OCI-M2 (cell line): ENCODE measurements around the gene MYO7A.

Experiments used
- DNase-seq: peaks from one replicate; lab custom pipeline; 2025; ENCODE audit not compliant: unreplicated experiment; lab: John Stamatoyannopoulos, UW

Gene MYO7A

DNA sequence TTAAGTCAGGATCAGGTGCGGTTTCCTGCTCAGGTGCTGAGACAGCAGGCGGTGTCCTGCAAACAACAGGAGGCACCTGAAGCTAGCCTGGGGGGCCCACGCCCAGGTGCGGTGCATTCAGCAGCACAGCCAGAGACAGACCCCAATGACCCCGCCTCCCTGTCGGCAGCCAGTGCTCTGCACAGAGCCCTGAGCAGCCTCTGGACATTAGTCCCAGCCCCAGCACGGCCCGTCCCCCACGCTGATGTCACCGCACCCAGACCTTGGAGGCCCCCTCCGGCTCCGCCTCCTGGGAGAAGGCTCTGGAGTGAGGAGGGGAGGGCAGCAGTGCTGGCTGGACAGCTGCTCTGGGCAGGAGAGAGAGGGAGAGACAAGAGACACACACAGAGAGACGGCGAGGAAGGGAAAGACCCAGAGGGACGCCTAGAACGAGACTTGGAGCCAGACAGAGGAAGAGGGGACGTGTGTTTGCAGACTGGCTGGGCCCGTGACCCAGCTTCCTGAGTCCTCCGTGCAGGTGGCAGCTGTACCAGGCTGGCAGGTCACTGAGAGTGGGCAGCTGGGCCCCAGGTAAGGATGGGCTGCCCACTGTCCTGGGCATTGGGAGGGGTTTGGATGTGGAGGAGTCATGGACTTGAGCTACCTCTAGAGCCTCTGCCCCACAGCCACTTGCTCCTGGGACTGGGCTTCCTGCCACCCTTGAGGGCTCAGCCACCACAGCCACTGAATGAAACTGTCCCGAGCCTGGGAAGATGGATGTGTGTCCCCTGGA is at the start of gene MYO7A:
Gene MYO7A, plus strand, starts transcription at position 327 of the 772 bp plus-strand sequence. CDS start 2,389 bp downstream, outside the sequence.
- DNase-seq: no peak

DNA sequence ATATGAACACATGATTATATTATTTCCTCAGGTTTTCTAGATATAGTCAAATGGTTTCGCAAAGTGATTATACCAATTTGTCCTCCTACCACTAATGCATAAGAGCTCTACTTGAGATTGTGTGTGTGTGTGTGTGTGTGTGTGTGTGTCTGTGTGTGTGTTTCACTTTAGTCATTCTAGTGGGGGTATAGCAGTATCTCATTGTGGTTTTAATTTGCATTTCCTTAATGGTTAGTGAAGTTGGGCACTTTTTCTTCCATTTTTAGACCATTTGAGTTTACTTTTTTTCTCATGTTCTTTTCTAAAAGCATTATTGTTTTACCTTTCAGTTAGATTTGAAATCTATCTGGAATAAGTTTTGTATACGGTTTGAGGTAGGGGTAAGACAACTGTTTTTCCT is 48.4 kb upstream of the MYO7A start:
- no peak for DNase-seq

DNA sequence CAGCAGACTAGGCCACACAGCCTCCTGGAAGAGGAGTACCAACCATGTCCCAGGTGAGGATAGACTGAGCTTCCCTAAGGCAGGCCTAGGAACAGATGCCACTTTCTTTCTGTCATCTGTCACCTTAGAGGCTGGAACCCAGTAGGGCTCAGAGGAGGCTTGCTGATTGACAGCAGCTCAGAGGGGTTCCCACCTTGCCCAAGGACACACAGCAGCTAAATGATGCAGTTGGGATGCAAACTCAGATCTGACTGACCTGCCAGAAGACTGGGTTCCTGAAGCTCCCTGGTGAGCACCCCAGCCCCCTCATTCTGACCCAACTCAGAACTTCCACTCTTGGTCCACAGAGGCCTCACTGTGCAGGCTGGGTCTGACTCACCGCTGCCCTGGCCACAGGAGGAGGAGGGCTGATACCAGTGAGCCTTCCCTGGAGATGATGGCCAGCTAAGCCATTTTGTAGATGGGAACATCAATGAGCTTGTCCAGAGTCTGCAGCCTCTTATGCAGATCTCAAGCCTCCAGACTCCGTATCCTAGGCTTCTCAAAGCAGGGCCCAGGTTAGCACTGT is 47.3 kb upstream of the MYO7A start:
- no peak for DNase-seq

DNA sequence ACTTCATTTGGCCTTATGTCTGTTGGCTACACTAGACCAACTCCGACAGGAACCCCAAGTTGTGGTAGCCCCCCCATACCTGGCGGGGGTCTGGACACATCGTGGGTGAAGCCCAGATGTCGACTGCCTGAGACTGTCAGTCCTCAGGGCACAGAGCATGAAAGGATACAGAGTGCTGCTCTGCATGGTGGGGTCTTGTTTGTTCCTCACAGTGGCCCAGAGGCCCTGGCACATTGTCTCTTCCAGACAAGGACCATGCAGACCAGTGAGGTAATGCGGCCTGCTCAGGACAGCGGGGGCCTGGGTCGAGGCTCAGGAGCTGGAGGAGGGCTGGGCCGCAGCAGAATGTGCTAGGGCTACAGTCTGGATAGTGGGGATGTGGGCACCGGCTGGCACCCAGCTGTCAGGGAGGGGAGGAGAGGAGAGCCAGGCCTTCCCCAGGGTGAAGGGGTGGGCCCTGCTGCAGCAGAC is 46.6 kb upstream of the MYO7A start:
- DNase-seq: no peak

DNA sequence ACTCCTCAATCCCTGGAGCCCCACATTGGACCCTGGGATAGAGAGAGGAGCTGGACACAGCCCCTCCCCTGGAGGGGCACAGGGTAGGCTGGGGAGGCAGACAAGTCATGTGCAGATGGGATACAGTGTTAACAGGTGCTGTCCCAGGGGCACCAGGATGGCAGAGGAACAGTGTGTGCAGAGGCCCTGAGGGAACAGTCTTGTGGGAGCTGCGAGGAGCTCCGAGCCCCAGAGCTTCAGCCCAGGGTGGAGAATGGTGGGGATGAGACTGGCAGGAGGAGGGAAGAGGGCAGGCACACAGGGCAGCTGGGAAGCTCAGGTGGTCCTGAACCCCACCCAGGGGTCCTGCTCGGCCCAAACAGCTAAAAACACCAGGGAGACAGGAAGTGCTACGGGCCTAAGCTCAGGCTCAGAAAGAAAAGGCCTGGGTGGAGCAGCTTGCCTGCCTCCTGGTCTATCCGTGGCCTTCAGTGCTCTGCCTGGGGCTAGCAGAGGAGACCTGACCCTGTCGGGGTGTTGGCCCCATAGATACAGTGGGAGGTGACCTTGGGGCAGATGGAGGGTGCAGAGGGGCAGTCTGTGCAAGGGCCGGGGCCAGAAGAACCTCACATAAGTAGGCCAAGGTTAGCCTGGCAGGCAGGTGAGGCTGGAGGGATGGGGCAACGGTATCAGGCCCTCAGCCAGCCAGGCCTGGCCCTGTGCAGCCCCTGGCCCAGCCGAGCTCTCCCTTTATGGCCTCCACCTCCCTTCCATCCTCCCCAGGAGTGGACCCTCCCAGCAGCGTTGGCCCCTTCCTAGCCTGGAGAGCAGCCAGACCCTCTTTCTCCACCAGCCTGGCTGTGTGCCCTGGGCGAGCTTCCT is 45.8 kb upstream of the MYO7A start:
- DNase-seq: no peak

DNA sequence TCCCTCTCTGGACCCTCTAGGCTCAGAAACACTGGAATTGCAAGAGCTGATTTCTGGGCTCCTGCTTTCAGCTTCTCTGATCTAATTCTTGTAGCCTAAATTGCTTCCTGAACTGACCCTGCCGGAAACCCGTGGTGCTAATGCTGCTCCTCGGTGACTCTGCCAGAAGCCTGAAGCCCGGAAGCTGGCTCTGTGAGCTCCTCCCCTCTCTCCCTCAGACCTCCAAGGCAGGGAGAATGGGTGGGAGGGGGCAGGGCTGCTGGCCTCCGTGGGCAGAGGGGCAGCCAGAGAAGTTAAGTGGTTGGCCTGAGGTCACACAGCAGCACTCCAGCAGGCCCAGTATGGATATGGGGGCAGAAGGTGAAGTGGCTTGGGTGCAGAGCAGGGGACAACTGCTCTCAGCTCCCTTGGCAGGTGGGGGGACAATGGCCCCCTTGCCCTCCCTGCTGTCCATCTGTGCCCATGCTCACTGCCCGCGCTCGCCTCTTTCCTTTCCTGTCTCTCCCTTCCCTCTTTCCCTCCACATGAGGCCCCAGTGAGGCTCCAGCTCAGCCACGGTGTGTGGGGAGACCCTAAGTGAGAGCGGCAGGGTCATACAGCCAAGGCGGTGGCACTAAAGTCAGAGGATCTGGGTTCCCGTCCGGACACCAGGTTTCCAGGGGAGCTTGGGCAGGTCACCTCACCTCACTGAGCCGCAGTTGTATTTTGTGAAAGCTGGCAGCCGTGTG is 45.0 kb upstream of the MYO7A start:
- no peak for DNase-seq

DNA sequence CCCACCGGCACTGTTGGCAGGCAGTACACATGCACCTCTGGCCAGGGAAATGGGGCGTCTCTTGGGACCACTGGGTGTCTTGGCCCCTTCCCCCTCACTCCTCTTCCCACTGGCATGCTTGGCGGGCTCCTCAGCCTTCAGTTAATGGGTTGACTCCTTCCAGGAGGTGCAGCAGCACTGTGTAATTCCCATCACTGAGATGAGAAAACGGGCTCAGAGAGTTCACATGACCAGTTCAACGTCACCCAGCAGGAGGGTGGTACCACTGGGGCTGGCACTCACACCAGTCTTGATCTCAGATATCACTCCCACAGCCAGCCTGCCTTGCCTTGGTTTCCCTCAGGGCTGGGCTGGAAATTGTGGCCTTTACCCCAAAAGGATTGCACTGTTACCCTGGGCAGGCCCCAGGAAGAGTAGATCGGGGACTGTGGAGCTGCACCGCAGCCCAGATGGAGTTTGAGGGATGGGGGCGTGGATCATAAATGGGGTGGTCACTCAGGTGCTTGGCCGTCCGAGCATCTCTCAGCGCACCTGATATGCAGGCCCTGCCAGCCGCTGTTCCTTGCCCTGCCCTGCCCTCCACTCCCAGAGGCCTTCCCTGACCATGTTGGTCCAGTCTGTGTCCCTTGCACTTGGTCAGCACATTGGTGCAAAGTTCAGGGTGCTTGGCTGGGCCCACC is 44.3 kb upstream of the MYO7A start:
- DNase-seq: no peak

DNA sequence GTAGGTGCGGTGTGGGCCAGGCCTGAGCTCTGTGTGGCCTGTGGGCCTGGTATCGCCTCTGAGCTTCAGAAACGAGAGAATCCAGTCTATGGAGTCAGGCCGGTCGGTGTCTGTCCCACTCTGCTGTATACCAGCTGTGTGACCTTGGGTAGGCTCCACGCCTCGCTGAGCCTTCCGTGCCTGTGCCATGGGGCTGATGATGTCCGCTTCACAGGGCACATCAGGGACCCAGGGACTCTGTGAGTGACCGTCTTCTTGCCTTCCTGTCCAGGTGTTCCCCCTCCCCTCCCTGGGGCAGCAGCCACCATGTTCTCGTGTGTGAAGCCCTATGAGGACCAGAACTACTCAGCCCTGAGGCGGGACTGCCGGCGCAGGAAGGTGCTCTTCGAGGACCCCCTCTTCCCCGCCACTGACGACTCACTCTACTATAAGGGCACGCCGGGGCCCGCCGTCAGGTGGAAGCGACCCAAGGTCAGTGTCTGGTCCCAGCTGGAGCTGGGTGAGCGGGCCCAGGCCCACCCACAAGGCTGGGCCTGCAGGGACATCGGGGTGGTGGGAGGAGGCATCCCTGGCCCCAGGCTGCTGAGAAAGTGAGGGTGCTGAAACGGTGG is 43.4 kb upstream of the MYO7A start:
- no peak for DNase-seq

DNA sequence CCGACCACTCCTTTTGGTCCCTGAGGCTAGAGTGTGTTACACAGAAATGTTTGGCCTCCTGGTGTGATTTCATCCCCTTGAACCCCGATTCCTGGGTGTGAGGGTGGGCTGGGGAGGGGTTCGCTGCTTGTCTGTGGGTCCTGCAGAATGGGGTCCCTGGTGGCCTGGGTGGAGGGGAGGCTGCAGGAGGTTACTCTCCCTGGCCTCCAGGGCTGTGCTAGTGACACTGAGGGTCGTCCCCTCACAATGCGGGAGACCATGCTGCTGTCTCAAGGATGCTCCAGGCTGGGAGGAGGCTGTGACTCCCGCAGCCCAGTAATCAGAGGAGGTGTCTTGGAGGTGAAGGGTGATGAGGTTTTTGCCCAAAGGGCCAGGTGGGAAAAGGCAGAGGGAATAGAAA is 42.4 kb upstream of the MYO7A start:
- DNase-seq: no peak

DNA sequence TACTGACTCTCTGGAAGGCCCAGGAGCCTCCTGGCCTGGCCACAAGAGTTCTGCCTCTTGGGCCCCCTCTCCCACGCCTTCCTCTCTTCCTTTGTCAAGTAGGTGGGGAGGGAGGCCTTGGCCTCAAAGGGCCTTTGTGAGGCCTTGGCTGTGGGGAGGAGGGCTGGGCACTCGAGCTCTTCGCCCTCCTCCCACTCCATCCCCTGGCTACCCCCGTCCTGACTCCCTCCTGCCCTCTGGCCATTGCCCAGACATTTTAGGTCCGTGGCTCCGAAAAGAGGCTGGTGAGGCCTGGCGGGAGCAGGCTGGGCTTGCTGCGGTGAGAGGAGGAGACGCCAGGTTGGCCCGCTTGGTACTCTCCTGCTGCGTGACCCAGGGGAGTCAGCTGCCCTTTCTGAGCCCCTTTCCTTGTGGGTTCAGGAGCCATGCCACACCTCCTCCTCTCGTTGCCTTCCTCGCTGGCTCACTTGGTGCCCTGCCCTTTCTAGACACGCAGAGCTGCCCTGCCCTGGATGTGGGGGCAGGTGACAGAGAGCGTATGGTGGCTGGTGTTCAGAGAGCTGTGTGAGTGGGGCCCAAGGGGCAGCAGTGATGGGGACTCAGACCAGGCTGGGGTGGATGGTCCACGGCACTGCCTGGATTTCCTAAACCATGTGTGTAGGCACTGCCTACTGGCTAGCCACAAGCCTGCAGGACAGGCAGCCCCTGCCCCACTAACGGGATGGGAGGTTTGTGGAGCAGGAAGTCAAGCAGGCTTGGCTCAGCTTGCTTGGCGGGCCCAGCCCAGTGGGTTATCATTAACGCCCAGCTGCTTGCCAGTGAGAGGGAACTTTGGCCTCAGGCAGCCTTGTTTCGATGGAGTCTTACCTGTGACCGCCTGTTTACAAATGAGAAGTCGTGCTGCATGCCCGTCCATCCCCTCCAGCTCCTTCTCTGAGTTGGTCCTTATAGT is 41.2 kb upstream of the MYO7A start:
- DNase-seq: no peak

DNA sequence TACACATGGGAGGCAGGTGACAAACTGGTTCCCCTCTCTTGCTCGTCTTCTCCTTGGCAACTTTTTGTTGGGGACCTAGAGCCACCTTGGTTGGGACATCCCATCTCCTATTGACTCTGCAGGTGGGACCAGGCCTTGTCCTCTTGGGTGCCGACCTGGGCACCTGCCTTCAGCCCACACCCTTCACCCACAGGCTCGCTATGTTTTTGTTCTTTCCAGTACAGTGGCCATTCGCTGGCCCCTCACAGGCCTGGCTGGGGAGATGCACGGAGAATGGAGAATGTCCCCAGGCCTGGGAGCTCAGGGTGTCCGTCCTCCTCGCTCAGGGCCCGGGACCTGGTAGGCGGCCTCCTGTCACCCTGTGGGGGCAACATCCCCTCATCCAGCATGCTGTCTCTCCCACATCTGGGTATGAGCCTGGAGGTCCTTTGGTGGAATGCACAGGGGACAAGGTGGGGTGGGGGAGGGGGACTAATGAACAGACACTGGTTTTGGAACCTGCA is 40.3 kb upstream of the MYO7A start:
- no peak for DNase-seq

DNA sequence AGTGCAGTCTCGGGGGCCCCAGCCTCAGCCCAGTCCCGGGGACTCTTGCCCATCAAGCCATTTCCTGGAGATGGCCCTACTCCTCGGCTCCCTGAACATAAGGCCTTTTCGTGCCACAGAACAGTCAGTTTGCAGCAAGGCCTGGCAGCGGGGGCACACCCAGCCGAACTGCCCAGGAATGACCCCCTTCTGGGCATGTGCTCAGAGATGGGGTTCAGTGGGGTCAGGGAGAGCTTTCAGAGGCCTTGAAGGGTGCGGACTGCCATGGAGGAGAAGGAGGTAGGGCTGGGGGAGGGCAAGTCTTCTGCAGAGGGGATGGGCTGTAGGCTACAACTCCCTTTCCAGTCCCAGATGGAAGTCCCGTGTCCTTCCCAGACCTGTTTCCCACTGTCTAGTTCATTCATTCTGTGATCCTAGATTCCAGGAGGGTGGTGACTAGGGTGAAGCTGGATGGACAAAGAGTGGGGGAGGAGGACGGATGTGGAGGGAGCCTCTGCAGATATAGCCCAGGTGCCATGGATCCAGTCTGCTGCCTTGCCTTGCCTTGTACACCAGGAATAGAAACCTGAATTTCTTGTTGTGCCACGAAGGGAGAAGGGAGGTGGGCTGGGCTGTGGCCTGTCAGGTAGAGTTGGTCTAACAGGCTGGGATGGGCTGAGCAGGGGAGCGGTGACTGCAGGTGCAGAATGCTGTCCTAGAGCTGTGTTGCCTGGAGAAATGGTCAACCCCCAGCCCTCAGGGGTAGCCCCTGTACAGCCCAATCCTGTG is 39.6 kb upstream of the MYO7A start:
- no peak for DNase-seq

DNA sequence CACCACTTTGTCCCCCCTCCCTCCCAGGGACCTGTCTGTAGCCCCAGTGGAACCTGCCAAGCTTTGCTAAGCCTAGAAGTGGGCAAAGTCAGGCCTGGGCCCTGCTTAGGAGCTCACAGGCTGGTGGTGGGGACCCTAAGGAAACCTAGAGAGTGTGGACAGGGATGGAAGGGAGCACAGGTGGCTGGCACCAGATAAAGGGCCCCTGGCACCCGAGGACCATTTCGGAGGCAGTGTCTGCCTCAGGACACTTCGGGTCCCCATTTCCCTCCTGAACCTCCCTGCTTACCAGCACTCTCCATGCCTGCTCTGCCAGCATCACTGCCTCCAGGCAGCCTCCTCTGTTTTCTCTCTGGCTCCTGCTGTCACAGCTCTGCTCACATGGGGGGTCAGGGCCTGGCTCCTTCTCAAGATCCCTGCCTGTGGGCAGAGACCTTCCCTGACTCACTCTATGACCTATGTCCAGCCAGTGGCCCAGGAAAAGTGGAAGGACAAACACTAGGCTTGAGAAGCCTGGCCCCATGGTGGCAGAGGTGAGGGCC is 39.0 kb upstream of the MYO7A start:
- DNase-seq: no peak

DNA sequence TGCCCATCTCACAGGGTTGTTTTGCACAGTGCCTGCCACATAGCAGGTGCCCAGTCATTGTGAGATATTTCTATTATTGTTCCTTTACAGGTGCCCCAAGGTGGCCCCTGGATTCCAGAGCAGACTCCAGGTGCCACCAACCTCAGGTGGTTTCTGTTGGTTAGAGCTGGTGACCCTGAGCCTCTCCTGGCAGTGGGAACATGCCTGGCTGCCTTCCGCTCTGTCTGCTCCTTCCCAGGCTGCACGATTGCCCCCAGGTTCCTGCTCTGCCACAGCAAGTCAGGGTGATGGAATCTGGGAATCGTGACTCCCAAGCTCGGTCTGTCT is 38.0 kb upstream of the MYO7A start:
- no peak for DNase-seq

DNA sequence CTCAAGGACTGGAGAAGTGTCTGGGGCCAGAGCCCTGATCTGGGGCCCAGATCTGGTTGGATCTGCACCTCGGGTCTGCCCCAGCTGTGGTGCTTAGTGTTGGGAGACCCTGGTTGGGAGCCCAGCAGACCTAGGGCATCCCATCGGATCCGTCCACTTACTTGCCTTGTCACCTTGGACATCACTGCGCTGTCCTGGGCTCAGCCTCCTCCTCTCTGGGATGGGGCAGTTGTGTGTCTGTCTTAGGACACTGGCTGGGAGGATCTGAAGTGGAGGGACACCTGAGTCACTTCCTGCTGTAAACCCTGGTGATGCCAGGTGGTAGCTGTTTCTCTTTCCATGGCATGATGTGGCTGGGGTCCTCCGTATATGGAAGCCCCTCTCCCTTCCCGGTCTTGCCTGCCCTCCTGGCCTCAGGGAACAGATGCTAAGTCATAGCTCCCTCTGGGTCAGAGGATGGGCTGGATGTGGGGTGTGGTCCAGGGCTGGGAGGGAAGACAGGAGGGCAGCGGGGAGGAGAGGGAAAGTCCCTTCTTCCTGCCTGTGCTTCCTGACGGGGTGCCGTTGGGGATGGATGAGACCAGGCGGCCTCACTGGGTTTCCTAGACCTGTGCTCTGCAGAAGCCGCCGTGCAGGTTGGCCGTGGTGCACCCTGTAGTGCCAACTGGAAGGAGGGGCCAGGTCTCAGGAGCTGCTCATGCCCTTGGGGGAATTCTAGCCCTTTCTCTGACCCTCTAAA is 37.5 kb upstream of the MYO7A start:
- no peak for DNase-seq

DNA sequence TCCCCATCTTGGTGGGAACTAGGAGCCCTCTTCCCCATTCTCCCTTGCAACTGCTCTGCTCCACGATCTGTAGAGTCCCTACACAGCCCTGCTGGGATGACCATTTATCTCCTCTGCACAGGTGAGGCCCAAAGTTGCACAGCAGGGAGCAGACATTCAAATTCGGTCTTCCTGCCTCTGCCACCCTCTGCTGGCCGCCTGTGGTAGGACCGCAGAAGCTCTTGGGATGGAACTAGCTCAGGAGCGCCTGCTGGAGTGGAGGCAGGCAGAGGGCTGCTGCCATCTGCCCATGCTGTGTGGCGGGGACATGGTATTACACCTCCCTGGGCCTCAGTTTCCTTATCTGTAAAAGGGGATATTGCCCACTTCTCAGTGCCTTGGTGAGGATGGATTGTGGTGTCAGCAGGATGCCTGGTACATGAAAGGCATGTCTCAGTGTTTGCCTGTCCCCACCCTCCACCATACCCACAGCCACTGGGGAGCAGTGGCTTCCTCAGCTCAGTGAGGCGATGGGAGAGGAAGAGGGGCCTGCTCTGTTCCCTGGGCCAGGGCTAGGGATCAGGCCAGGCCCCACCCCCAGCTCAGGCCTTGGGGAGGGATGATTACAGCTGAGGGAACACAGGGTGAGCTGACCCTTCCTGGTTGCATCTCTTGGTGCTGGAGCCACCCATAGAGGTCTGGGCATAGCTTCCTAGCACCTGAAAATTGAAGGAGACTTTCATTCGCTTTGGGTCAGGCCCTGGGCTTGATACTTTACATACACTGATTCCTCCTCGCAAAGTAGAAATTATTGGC is 36.7 kb upstream of the MYO7A start:
- DNase-seq: no peak

DNA sequence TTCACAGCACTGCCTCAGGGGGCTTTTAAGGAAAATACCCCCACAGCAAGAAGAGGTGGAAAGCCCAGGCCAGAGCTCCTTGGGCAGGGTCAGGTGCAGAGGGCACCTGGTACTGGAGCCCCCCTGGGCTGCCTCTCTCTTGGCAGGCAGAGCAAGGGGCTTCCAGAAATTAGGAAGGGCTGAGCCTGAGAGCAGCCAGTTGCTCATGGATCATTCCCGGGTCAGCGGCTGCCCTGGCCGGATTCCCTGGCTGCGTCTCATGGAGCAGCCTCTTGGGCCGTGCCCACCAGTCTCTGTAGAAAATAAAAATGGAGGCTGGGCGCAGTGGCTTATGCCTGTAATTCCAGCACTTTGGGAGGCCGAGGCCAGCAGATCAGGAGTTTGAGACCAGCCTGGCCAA is 35.7 kb upstream of the MYO7A start:
- DNase-seq: no peak
